GM15510 (cell line): ENCODE data around the gene ATP9A.

Experiments
- POLR2A ChIP-seq: IDR thresholded peaks from 3 replicates; pipeline ENCODE4 v1.6.1; 2011; ENCODE audit warnings: borderline replicate concordance; ENCODE audit not compliant: insufficient read length; ENCODE audit errors: extremely low read depth

The ATP9A gene

DNA sequence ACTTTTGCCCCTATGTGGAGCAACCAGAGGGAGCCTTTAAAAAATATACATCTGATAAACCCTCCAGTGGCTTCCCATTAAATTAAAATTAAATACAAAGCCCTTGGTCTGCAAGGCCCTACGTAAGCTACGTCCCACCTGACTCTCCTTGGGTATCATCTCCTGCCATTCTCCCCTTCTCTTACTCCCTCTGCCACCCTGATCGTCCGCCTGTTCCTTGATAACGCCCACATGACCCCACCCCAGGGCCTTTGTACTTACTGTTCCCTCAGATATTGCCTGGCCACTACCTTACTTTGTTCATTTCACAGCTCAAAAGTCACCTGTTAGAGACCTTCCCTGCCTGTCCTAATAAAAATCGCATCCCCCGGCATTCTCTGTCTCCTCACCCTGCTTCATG lies 220.2 kb downstream of the ATP9A start:
- TF ChIP-seq POLR2A: no peak
